SK-N-SH treated with all-trans-retinoic acid at 6 μM for 48 hours (cell line): ENCODE measurements around the gene TMEM120B.

Experiments
- ATAC-seq: fragments of 200-7000 bp; cut with Tn5 transposase; 3 replicates; pipeline ENCODE4 v1.9.1; 2020; ENCODE audit warnings: mild to moderate bottlenecking, moderate library complexity
- ARNTL ChIP-seq: fragments of 450-650 bp; formaldehyde crosslinking; IDR thresholded peaks from 2 replicates; pipeline ENCODE4 v1.5.0; 2020; ENCODE audit warnings: low read depth, mild to moderate bottlenecking, moderate library complexity, borderline replicate concordance
- BACH2 ChIP-seq: fragments of 250-450 bp; sonication (Bioruptor Pico); IDR thresholded peaks from 2 replicates; pipeline ENCODE4 v1.9.0; 2021; ENCODE audit warnings: mild to moderate bottlenecking, borderline replicate concordance
- CSDC2 ChIP-seq: fragments of 250-450 bp; sonication (Bioruptor Pico); IDR thresholded peaks from 2 replicates; pipeline ENCODE4 v1.5.0; 2020; ENCODE audit warnings: mild to moderate bottlenecking, moderate library complexity
- CSRNP3 ChIP-seq: fragments of 250-450 bp; sonication (Bioruptor Pico); IDR thresholded peaks from 2 replicates; pipeline ENCODE4 v1.5.1; 2021; ENCODE audit warnings: mild to moderate bottlenecking, moderate library complexity
- ESRRG ChIP-seq: fragments of 250-450 bp; sonication (Bioruptor Pico); IDR thresholded peaks from 2 replicates; pipeline ENCODE4 v1.6.1; 2021; ENCODE audit warnings: mild to moderate bottlenecking
- GLIS3 ChIP-seq: fragments of 250-450 bp; sonication (Bioruptor Pico); IDR thresholded peaks from 2 replicates; pipeline ENCODE4 v1.5.0; 2020; ENCODE audit warnings: mild to moderate bottlenecking, moderate library complexity
- ISL1 ChIP-seq: fragments of 250-450 bp; sonication (Bioruptor Pico); IDR thresholded peaks from 2 replicates; pipeline ENCODE4 v2.1.2; 2022; ENCODE audit warnings: mild to moderate bottlenecking, moderate library complexity
- PATZ1 ChIP-seq: fragments of 250-450 bp; sonication (Bioruptor Pico); IDR thresholded peaks from 2 replicates; pipeline ENCODE4 v1.8.0; 2020; ENCODE audit warnings: mild to moderate bottlenecking, moderate library complexity, borderline replicate concordance
- PPARA ChIP-seq: fragments of 250-450 bp; sonication (Bioruptor Pico); IDR thresholded peaks from 2 replicates; pipeline ENCODE4 v1.5.0; 2020; ENCODE audit warnings: mild to moderate bottlenecking, borderline replicate concordance
- RARB ChIP-seq: fragments of 250-450 bp; sonication (Bioruptor Pico); IDR thresholded peaks from 2 replicates; pipeline ENCODE4 v1.8.0; 2021; ENCODE audit warnings: mild to moderate bottlenecking, moderate library complexity
- SNAI2 ChIP-seq: fragments of 250-450 bp; sonication (Bioruptor Pico); IDR thresholded peaks from 2 replicates; pipeline ENCODE4 v1.5.0; 2020; ENCODE audit warnings: mild to moderate bottlenecking, moderate library complexity
- TCF4 ChIP-seq: fragments of 250-450 bp; sonication (Bioruptor Pico); IDR thresholded peaks from 2 replicates; pipeline ENCODE4 v1.8.0; 2021; ENCODE audit warnings: mild to moderate bottlenecking, moderate library complexity, borderline replicate concordance
- TOX ChIP-seq: fragments of 250-450 bp; sonication (Bioruptor Pico); IDR thresholded peaks from 2 replicates; pipeline ENCODE4 v1.8.0; 2021; ENCODE audit warnings: mild to moderate bottlenecking, moderate library complexity, borderline replicate concordance
- ZC3H10 ChIP-seq: fragments of 250-450 bp; sonication (Bioruptor Pico); IDR thresholded peaks from 2 replicates; pipeline ENCODE4 v1.5.1; 2021; ENCODE audit warnings: mild to moderate bottlenecking, moderate library complexity
- ZFP3 ChIP-seq: fragments of 250-450 bp; sonication (Bioruptor Pico); IDR thresholded peaks from 2 replicates; pipeline ENCODE4 v1.5.0; 2020; ENCODE audit warnings: mild to moderate bottlenecking, moderate library complexity
- ZFP30 ChIP-seq: fragments of 450-650 bp; formaldehyde crosslinking; IDR thresholded peaks from 2 replicates; pipeline ENCODE4 v1.5.0; 2022; ENCODE audit warnings: mild to moderate bottlenecking, moderate library complexity
- ZNF565 ChIP-seq: fragments of 450-650 bp; formaldehyde crosslinking; conservative IDR thresholded peaks from 2 replicates; pipeline ENCODE4 v1.5.0; 2020; ENCODE audit warnings: low read depth, mild to moderate bottlenecking, moderate library complexity
- ZNF70 ChIP-seq: fragments of 450-650 bp; formaldehyde crosslinking; IDR thresholded peaks from 2 replicates; pipeline ENCODE4 v1.5.0; 2020; ENCODE audit warnings: mild to moderate bottlenecking, moderate library complexity
- ZNF8 ChIP-seq: fragments of 450-650 bp; formaldehyde crosslinking; IDR thresholded peaks from 2 replicates; pipeline ENCODE4 v1.5.0; 2020; ENCODE audit warnings: mild to moderate bottlenecking, moderate library complexity
- TF ChIP-seq, protein P1 (sequence below): fragments of 250-450 bp; sonication (Bioruptor Pico); IDR thresholded peaks from 2 replicates; pipeline ENCODE4 v1.5.1; 2020; ENCODE audit warnings: low read depth, mild to moderate bottlenecking, moderate library complexity
- TF ChIP-seq, protein P2 (sequence below): fragments of 250-450 bp; sonication (Bioruptor Pico); IDR thresholded peaks from 2 replicates; pipeline ENCODE4 v1.5.0; 2020; ENCODE audit warnings: mild to moderate bottlenecking, moderate library complexity

The TMEM120B gene

DNA sequence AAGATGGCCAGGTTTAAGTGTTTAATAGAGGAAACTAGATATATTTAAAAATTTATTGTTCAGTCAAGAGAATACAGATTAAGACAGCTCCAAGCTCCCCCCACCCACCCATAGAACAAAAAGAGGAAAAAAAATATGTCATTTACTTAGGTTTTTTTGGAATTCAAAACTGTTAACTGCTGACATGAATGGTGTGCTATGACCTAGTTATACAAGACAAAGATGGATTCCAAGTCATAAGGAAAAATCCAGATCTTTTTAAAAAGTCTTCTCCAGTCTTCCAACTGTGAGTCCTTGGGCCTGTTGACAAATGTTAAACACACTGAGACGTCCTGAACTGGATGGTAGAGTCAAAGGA lies 89.9 kb downstream of the TMEM120B start:
- TF ChIP-seq ZNF8 (CRISPR knock-in tag) (peak; percentile 16; the same call in 1 of the 2 replicates), PATZ1 (CRISPR knock-in tag) (peak; percentile 63; the same call in 1 of the 2 replicates), RARB (CRISPR knock-in tag) (no peak), ZFP3 (0 out of 2 replicates have a peak, but pooled peaks have one; percentile 47), ZFP30 (CRISPR knock-in tag) (0 out of 2 replicates have a peak, but pooled peaks have one; percentile 27), CSDC2 (CRISPR knock-in tag) (no peak), PPARA (CRISPR knock-in tag) (0 out of 2 replicates have a peak, but pooled peaks have one; percentile 39)
- ATAC-seq: no peak

- TF ChIP-seq ZNF70 (CRISPR knock-in tag): no peak
- TF ChIP-seq, protein P1, sequence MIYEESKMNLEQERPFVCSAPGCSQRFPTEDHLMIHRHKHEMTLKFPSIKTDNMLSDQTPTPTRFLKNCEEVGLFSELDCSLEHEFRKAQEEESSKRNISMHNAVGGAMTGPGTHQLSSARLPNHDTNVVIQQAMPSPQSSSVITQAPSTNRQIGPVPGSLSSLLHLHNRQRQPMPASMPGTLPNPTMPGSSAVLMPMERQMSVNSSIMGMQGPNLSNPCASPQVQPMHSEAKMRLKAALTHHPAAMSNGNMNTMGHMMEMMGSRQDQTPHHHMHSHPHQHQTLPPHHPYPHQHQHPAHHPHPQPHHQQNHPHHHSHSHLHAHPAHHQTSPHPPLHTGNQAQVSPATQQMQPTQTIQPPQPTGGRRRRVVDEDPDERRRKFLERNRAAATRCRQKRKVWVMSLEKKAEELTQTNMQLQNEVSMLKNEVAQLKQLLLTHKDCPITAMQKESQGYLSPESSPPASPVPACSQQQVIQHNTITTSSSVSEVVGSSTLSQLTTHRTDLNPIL (CRISPR knock-in tag): no peak
- TF ChIP-seq RARB (CRISPR knock-in tag): 0 out of 2 replicates have a peak, but pooled peaks have one; percentile 51
- TF ChIP-seq, protein P2, sequence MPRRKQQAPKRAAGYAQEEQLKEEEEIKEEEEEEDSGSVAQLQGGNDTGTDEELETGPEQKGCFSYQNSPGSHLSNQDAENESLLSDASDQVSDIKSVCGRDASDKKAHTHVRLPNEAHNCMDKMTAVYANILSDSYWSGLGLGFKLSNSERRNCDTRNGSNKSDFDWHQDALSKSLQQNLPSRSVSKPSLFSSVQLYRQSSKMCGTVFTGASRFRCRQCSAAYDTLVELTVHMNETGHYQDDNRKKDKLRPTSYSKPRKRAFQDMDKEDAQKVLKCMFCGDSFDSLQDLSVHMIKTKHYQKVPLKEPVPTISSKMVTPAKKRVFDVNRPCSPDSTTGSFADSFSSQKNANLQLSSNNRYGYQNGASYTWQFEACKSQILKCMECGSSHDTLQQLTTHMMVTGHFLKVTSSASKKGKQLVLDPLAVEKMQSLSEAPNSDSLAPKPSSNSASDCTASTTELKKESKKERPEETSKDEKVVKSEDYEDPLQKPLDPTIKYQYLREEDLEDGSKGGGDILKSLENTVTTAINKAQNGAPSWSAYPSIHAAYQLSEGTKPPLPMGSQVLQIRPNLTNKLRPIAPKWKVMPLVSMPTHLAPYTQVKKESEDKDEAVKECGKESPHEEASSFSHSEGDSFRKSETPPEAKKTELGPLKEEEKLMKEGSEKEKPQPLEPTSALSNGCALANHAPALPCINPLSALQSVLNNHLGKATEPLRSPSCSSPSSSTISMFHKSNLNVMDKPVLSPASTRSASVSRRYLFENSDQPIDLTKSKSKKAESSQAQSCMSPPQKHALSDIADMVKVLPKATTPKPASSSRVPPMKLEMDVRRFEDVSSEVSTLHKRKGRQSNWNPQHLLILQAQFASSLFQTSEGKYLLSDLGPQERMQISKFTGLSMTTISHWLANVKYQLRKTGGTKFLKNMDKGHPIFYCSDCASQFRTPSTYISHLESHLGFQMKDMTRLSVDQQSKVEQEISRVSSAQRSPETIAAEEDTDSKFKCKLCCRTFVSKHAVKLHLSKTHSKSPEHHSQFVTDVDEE: 0 out of 2 replicates have a peak, but pooled peaks have one; percentile 52
- TF ChIP-seq GLIS3: 0 out of 2 replicates have a peak, but pooled peaks have one; percentile 79
- TF ChIP-seq TOX (CRISPR knock-in tag): 0 out of 2 replicates have a peak, but pooled peaks have one; percentile 67
- peak; percentile 60 for ATAC-seq
Measured at GRCh38 chr12:121802843-121803698, 90.5 kb downstream of the TMEM120B start.

- 0 out of 3 replicates have a peak, but pooled peaks have one; percentile 3 for ATAC-seq
- no peak for TF ChIP-seq SNAI2 (CRISPR knock-in tag)
- TF ChIP-seq ISL1 (CRISPR knock-in tag): no peak
- TF ChIP-seq ZNF8 (CRISPR knock-in tag): no peak
- TF ChIP-seq, protein P1 (CRISPR knock-in tag): no peak
- no peak for TF ChIP-seq GLIS3
- TF ChIP-seq TCF4: no peak
- TF ChIP-seq TOX (CRISPR knock-in tag): no peak
- no peak for TF ChIP-seq BACH2 (CRISPR knock-in tag)
- TF ChIP-seq ZC3H10 (CRISPR knock-in tag): no peak
- TF ChIP-seq PATZ1 (CRISPR knock-in tag): no peak
- TF ChIP-seq ZFP3: no peak
- TF ChIP-seq, protein P2: no peak
- TF ChIP-seq ESRRG (CRISPR knock-in tag): no peak
- TF ChIP-seq ZNF565: no peak
- no peak for TF ChIP-seq PPARA (CRISPR knock-in tag)
- TF ChIP-seq ARNTL (CRISPR knock-in tag): no peak
- TF ChIP-seq CSRNP3 (CRISPR knock-in tag): no peak
- TF ChIP-seq ZNF70 (CRISPR knock-in tag): no peak
- no peak for TF ChIP-seq CSDC2 (CRISPR knock-in tag)
Measured at GRCh38 chr12:121803861-121804416, 91.4 kb downstream of the TMEM120B start, which contains the start of gene SETD1B. SETD1B (plus strand) TSS chr12:121804009; CDS start chr12:121804738, 729 bp downstream.
